Kidney (tissue), 14 donors: ENCODE results near the gene NUDT4. TPM values are rescaled to one million over a fixed set of nuclear protein-coding genes. Genes with fewer than 3 reads are reported as not detected.

Experiments
- DNase-seq, 5 donors: peaks; one replicate each; pipeline ENCODE4 v3.0.0-alpha.2; 2013 to 2020
- FAIRE-seq: peaks from 2 replicates; lab custom pipeline; 2012; peaks lifted over from hg19 to GRCh38; lab: Jason Lieb, UNC
- H3K27ac ChIP-seq, 2 donors: one replicate each; pipeline ENCODE4 v1.7.0; 2013; ENCODE audit warnings: low read depth in 2 of 2, low read length in 2 of 2, inconsistent platforms in 1 of 2
- H3K27me3 ChIP-seq: one replicate; pipeline ENCODE4 v1.7.1; 2013; ENCODE audit warnings: low read length, inconsistent platforms; ENCODE audit not compliant: control insufficient read depth, insufficient read depth
- H3K36me3 ChIP-seq, 3 donors: one replicate each; pipeline versions ENCODE4 v1.7.0 to v1.7.1; 2013; ENCODE audit warnings: low read length in 3 of 3, control low read depth in 1 of 3, inconsistent platforms in 1 of 3; ENCODE audit not compliant: insufficient read depth in 3 of 3, control insufficient read depth in 2 of 3
- H3K4me1 ChIP-seq, 3 donors: one replicate each; pipeline versions ENCODE4 v1.7.0 to v1.7.1; 2013; ENCODE audit warnings: low read length in 3 of 3, inconsistent platforms in 1 of 3, low read depth in 1 of 3; ENCODE audit not compliant: control insufficient read depth in 2 of 3, insufficient read depth in 2 of 3
- H3K4me3 ChIP-seq, 3 donors: one replicate each; pipeline versions ENCODE4 v1.7.0 to v1.8.1; 2013; ENCODE audit warnings: low read length in 3 of 3, control low read depth in 1 of 3, inconsistent platforms in 1 of 3
- H3K9ac ChIP-seq, 3 donors: one replicate each; pipeline versions ENCODE4 v1.7.0 to v1.7.1; 2013; ENCODE audit warnings: low read length in 3 of 3, control low read depth in 1 of 3, inconsistent platforms in 1 of 3
- H3K9me3 ChIP-seq, 3 donors: one replicate each; pipeline versions ENCODE4 v1.7.0 to v1.7.1; 2013; ENCODE audit warnings: low read length in 3 of 3, control low read depth in 1 of 3, inconsistent platforms in 1 of 3; ENCODE audit not compliant: control insufficient read depth in 2 of 3, insufficient read depth in 1 of 3
- CTCF ChIP-seq: IDR thresholded peaks from 3 replicates; pipeline ENCODE4 v1.5.1; 2012; ENCODE audit warnings: mild to moderate bottlenecking, moderate library complexity, borderline replicate concordance; ENCODE audit not compliant: insufficient read depth; ENCODE audit errors: extremely low read depth
- intact Hi-C: fragments of 100-400 bp; cut with DNase I; formaldehyde crosslinking; loops from one replicate; pipeline ENCODE4 v1.11.1; 2022
- polyA plus RNA-seq: library from polyadenylated mRNA; stranded (reverse); fragments of 350-450 nt; fragmentation: Illumina TruSeq; extraction: RNeasy Lipid Tissue Mini Kit (QIAGEN cat#74804); gene quantifications from one replicate; pipeline ENCODE4 v1.2.3, GENCODE V29; 2014; ENCODE audit warnings: low read depth, low replicate concordance; ENCODE audit not compliant: insufficient read depth
- total RNA-seq: library from RNA; stranded (reverse); fragmentation: NEBNext Ultra II Directional; extraction: Animal tissue kit (Norgen Biotek cat#: 25700); gene quantifications from one replicate; pipeline ENCODE4 v1.2.1, GENCODE V29; 2021
- donor health status: control.
- donor health status: control.
- donor health status: control.
- donor health status: control.
- donor health status: control.
- donor health status: DM: yes; HTN: yes; CAD: no.
- donor health status: Normal renal cell carcinoma (clear cell type).

The NUDT4 gene
- total and polyA plus RNA-seq, 2 donors from 2014 or later: 104 to 127 TPM

- H3K36me3 ChIP-seq: no peaks in the 10 kb centered on the region
- H3K27ac ChIP-seq: peak overlapping the region in 1 of 2 donors; percentile 47
- H3K9ac ChIP-seq: no peak overlapping the region
- TF ChIP-seq CTCF: no peak
- H3K9me3 ChIP-seq: no peaks in the 10 kb centered on the region
- H3K4me1 ChIP-seq: peaks cover 0 to 20% (median 19%) of the 10 kb centered on the region in 3 donors
- H3K4me3 ChIP-seq: no peak overlapping the region
- FAIRE-seq (no peak), DNase-seq (no peak)
- intact Hi-C loops: no loop called here
- H3K27me3 ChIP-seq: no peaks in the 10 kb centered on the region
These were observed 48.7 kb downstream of the NUDT4 start for GRCh38 chr12:93426412-93426805.

GRCh38 chr12:93427779-93428564 lies 50.2 kb downstream of the NUDT4 start:
- H3K27ac ChIP-seq: no peak overlapping the region
- no peak overlapping the region for H3K4me3 ChIP-seq
- no peaks in the 10 kb centered on the region for H3K36me3 ChIP-seq
- no peak for FAIRE-seq
- no peak for DNase-seq
- H3K4me1 ChIP-seq: peaks cover 0 to 19% (median 17%) of the 10 kb centered on the region in 3 donors
- H3K27me3 ChIP-seq: no peaks in the 10 kb centered on the region
- intact Hi-C loops: no loop called here
- H3K9me3 ChIP-seq: no peaks in the 10 kb centered on the region
- no peak for TF ChIP-seq CTCF
- H3K9ac ChIP-seq: no peak overlapping the region

- intact Hi-C loops: no loop called here
- no peak for FAIRE-seq
- no peak for TF ChIP-seq CTCF
These were observed 51.7 kb downstream of the NUDT4 start for GRCh38 chr12:93429448-93429847.

More at GRCh38 chr12:93429448-93429847, 51.7 kb downstream of the NUDT4 start:
- H3K27me3 ChIP-seq: no peaks in the 10 kb centered on the region
- peaks cover 0 to 19% (median 15%) of the 10 kb centered on the region in 3 donors for H3K4me1 ChIP-seq
- no peak overlapping the region for H3K9ac ChIP-seq
- H3K4me3 ChIP-seq: no peak overlapping the region
- H3K27ac ChIP-seq: no peak overlapping the region
- no peak for DNase-seq
- no peaks in the 10 kb centered on the region for H3K9me3 ChIP-seq
- H3K36me3 ChIP-seq: no peaks in the 10 kb centered on the region
